ENCODE results near the gene CFAP100.

The CFAP100 gene

DNA sequence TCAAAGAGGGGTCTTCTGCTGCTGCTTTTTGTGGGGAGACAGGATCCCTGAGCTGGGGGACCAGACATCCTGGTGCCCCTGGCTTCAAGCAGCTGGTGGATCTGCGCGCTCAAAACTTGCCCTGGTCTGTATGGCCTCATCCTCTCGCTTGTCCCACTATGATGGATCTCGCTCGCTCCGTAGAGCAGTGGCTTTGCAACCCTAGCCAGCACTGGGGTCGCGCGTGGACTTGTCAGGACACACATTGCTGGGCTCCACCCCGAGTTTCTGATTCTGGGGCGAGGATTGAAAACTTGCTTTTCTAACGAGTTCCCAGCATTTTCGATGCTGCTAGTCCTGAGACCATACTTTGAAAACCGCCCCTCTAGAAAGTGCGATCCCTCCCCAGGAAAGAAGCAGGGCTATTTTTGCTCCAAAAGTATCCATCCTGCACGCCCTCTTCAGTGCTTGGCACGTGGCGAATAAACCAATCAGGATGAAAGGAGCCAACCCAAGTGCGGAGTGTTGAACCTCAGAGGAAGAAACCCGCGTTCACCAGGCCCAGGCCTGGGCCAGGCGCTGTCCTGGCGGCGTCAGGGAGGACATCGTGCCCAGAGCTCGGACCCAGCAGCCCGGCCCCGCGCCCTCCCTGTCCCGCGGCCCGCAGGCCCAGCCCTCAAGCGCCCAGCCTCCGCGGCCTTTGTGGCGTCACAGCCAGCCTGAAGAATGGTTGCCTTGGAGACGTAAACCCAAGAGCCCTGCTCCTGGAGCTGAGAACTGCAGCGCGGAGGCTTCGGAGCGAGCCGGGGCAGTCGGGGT is at the start of gene CFAP100:
Gene CFAP100, plus strand, starts transcription at position 731 of the 798 bp plus-strand sequence. CDS start 1,092 bp downstream, outside the sequence.
- DNase-seq = peak; percentile 4

GRCh38 chr3:126345231-126345630 is 49.5 kb upstream of the CFAP100 start:
- no peak for DNase-seq

- no peak for DNase-seq
Observed at GRCh38 chr3:126345641-126346460, 48.9 kb upstream of the CFAP100 start.

DNA sequence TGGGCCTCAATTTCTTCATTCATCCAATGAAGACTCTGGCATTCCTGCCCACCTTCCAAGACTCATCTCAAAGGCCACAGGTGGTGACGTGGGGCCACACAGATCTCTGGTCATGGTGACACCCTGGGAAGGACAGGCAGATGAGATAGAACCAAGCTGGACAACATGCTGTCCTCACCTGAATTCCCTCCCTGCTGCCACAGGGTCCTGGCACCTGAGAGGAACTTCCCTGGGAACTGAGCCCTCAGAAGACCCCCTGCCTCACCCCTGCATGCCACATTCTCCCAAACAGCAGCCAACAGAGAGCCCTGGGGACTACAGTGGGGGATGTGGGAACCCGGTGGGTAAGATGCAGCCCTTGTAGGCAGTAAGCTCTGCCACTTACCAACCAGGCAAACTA is 48.2 kb upstream of the CFAP100 start:
- no peak for DNase-seq

- no peak for DNase-seq
Observed at GRCh38 chr3:126347543-126348161, 47.1 kb upstream of the CFAP100 start.

GRCh38 chr3:126348308-126348920 is 46.3 kb upstream of the CFAP100 start:
- DNase-seq = no peak

- no peak for DNase-seq
Observed at GRCh38 chr3:126349071-126349470, 45.6 kb upstream of the CFAP100 start.

GRCh38 chr3:126349611-126350501 is 44.9 kb upstream of the CFAP100 start:
- no peak for DNase-seq

GRCh38 chr3:126350502-126351085 is 44.1 kb upstream of the CFAP100 start:
- no peak for DNase-seq

DNA sequence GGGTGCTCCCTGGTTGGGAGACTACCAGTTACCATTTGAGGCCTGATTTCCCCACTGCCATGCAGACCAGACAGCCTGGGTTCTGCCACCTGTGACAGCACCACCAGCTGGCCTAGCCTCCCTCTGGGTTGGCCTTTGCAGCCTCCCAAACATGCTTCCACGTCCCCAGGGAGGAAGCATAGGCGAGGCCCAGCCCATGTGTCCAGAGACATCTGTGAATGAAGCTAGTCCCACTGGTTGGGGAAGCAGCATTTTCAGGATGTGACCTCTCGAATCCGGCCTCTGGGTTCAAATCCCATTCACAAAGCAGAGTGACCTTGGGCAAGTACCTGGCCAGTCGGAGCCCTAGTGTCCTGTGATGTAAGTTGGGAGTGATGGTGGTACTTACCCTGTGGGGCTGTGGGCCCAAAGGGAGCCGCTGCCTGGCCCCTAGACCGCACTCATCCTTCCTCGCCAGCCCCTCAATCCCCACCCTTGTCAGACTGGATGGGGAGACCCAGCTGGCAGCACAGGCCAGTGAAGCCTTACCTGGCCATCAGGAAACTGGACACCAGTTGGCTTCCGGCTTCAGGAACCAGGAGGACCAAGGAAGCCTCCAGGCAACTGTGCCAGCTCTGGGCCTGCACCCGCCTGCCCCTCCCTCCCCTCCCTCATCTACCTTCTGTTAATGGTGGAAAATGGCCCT is 43.5 kb upstream of the CFAP100 start:
- DNase-seq = no peak

- DNase-seq = no peak
Observed at GRCh38 chr3:126351771-126352475, 42.8 kb upstream of the CFAP100 start.

DNA sequence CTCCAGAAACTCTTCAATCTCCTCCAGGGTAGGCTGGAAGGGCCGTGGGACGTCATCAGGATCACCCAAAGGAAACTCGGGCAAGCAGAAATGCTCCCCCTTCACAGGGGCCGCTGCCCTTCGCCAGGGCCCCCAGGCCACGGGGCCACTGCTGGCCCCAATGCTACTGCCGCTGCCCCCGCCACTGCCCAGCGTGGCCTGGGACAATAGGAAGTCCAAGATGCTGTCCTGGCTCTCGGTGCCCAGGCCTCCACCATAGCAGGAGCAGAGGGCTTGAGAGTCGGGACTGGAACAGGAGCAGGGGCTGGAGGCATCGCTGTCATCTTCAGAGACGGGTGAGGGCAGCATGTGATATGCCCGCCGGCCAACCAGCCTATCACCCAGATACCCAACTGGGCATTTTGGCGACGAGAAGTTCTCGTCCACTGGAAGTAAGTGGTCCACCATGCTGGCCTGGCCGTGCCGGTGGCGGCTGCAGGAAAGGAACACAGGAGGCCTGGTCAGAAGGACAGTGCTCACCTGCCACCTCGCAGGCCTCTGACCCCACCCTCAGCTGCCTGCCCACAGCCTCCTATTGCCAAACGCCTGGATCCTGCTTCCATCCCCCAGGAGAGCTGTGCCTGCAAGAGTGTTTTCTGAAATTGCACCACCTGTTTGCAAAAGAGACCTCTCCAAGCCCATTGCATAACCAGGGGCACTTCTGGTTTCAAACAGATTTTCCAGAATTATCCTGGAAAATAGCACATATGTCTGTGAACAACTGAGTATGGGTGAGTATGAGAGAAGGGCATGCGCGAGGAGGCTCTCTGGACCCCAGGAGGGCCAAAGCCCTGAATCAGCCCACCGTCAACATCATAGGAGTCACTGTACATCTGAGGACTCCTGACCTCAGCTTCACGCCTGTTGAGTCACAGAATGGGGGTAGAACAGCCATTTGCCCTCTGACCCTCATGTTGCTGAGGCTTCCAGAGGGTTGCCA is 41.9 kb upstream of the CFAP100 start:
- no peak for DNase-seq

DNA sequence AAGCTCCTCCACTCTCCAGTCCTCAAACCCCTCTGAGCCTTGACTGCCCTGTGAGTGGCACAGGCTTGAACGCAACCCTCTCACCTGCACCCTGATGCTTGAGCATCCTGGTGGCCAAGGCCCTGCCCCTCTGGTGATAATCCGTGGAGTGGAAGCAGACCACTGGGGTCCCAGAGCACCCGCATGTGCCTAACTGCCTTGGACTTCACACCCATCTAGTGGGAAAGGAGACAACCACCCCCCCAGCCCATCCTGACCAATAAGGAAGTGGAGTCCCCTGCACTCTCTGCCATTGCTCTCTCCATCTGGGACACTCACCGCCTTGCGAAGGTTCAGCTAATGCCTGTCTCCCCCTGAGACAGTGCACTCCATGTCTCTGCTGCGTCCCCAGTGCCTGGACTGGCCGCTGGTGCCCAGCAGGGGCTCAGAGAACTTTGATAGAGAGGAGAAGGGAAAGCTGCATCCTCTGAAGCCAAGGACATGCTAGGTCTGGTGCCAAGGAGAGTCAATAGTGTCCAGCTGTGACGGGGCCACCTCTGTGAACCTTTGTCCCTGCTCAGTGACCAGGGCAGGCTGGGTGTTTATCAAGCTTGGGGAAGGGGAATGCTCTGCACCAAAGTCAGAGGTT is 40.9 kb upstream of the CFAP100 start:
- no peak for DNase-seq

- no peak for DNase-seq
Observed at GRCh38 chr3:126354776-126355175, 39.9 kb upstream of the CFAP100 start.

DNA sequence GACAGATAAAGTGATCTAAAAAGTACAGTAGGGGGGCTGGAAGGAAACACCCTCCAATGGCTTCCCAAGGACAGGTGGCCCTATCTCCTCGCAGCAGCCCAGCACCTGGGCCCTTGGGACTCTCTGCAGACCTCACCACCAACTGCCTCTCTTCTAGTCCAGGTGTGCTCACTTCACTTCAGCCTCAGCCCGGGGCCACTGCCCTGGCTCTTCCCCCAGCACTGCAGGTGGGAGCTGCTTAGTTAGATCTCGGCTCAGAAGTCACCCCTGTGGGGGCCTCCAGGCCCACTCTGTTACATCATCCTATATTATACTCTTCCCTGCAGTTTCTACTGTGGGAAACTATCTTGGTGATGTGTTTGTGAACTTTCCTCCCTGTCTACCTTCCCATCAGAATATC is 39.5 kb upstream of the CFAP100 start:
- DNase-seq = no peak

DNA sequence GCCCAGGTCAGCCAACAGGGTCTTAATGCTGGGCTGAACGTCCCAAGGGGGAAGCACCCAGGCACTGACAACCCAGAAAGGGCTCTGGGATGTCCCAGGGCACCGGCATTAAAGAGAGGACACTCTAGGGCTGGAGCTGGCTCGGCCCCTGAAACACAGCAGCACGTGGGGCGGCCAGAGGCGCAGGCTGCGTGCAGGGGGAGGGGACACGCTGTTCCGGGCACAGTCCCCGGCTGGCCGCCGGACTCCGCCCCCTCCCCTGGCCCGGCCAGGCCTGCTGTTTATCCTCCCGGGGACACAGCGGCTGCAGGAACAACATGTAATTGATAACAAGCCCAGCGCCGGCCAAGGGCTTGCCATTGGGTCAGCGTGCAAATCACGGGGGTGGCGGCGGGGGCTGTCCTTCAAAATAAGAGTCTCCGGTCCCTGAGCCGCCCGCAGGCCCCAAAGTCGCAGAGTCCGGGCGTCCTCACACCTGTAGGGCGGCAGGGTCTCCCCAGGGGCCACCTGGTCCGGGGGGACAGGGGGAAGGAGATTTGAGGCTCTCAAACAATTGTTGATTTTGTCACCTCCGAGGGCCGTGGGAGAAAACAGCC is 38.8 kb upstream of the CFAP100 start:
- DNase-seq = peak; percentile 21

GRCh38 chr3:126356373-126357264 is 38.1 kb upstream of the CFAP100 start:
- DNase-seq = no peak

Data from fibroblast of skin of right biceps (primary cell).